Cardiac atrium fibroblast (primary cell): ENCODE measurements around the gene ARMCX4. TPM values are rescaled to one million over a fixed set of nuclear protein-coding genes. Genes with fewer than 3 reads are reported as not detected.

Source experiments
- total RNA-seq: library from RNA; depleted of rRNA; stranded (reverse); fragments of >200 nt; gene quantifications from 2 replicates; pipeline ENCODE4 v1.2.3, GENCODE V29; 2015

The ARMCX4 gene
- 0.90 and 2.1 TPM in 2 replicates for total RNA-seq

GRCh38 chrX:101485212-101485949 lies at the start of gene ARMCX4:
Gene ARMCX4 (plus strand): TSS chrX:101485456. CDS start chrX:101488590, 3,134 bp downstream.

Other genes with a start within 250 kb of the ARMCX4 start
- not detected in 2 replicates for gene TAF7L, start 194.1 kb upstream of the ARMCX4 start, total RNA-seq
- 2.9 and 5.3 TPM in 2 replicates for gene TIMM8A, start 136.7 kb upstream of the ARMCX4 start, total RNA-seq
- gene BTK, start 99.3 kb upstream of the ARMCX4 start, total RNA-seq, result not detected in 2 replicates
- gene RPL36A, start 94.4 kb upstream of the ARMCX4 start, total RNA-seq, result 1,468 and 2,014 TPM in 2 replicates
- gene GLA, start 77.5 kb upstream of the ARMCX4 start, total RNA-seq, result 17.9 and 33.7 TPM in 2 replicates
- 43.3 and 44.4 TPM in 2 replicates for gene HNRNPH2, start 77.2 kb upstream of the ARMCX4 start, total RNA-seq
- 15.9 and 31.8 TPM in 2 replicates for gene ARMCX1, start 65.1 kb downstream of the ARMCX4 start, total RNA-seq
- gene ARMCX6, start 132.5 kb downstream of the ARMCX4 start, total RNA-seq, result 10.8 and 38.4 TPM in 2 replicates
- gene ARMCX3, start 137.7 kb downstream of the ARMCX4 start, total RNA-seq, result 46.5 and 66.8 TPM in 2 replicates
- gene ARMCX2, start 174.4 kb downstream of the ARMCX4 start, total RNA-seq, result 76.4 and 91.0 TPM in 2 replicates